Stimulated activated naive CD8-positive, alpha-beta T cell treated with anti-CD3 and anti-CD28 coated beads, Interleukin-15, Interleukin-2, amounts not matched to agents 100 U/mL and 50 U/mL, for 24 hours (primary cell): Measurements from ENCODE around the gene IGSF9.

Experiments
- ATAC-seq: fragments of 150-1000 bp; cut with Tn5 transposase; one replicate; pipeline ENCODE4 v1.10.0; 2021
- DNase-seq: peaks from one replicate; pipeline ENCODE4 v3.0.0; 2021

Gene IGSF9

GRCh38 chr1:159944623-159945455 lies 574 bp downstream of the IGSF9 start:
- ATAC-seq: no peak
- DNase-seq: no peak

GRCh38 chr1:159943908-159944622 lies 1.3 kb downstream of the IGSF9 start:
- no peak for DNase-seq
- ATAC-seq: no peak

- ATAC-seq (no peak), DNase-seq (no peak)
These were observed 2.2 kb downstream of the IGSF9 start for GRCh38 chr1:159943278-159943640.

- ATAC-seq (no peak), DNase-seq (no peak)
These were observed 2.7 kb downstream of the IGSF9 start for GRCh38 chr1:159942632-159943277.

GRCh38 chr1:159941591-159942560 lies 3.5 kb downstream of the IGSF9 start:
- DNase-seq (no peak), ATAC-seq (no peak)

- ATAC-seq (no peak), DNase-seq (no peak)
These were observed 4.3 kb downstream of the IGSF9 start for GRCh38 chr1:159941141-159941540.

- DNase-seq (no peak), ATAC-seq (no peak)
These were observed 5.3 kb downstream of the IGSF9 start for GRCh38 chr1:159940006-159940620.

GRCh38 chr1:159939678-159940002 lies 5.8 kb downstream of the IGSF9 start:
- no peak for ATAC-seq

GRCh38 chr1:159938905-159939677 lies 6.3 kb downstream of the IGSF9 start:
- DNase-seq (no peak), ATAC-seq (no peak)

More at GRCh38 chr1:159939678-159940002, 5.8 kb downstream of the IGSF9 start:
- DNase-seq: no peak

DNA sequence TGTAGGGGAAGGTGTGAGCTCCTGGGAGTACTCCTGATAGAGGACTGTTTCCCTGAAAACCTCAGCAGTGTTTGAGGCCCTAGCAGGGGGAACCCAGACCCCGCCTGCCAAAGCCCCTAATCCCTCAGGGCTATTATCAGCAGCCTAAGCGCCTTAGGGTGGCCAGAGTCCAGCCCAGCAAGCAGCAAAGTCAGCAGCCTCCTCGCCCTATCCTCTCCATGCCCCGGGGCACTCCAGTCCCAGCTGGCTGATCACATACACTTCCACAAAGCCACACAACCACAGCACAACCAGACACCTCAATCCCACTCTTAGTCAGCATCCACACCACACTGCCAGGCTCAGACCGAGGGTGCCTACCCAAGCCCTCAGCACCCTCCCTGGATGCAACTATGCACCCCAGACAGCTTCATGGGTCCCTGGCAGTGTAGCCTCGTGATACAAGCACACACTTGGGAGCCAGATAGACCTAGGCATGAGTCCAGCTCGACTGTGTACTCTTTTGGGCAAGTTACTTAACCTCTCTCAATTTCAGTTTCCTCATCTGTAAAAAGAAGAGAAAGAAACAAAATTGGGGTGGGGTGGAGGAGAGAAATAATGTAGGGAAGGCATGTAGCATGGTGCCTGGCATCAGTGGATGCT lies 7.1 kb downstream of the IGSF9 start:
- no peak for DNase-seq
- peak; percentile 28 for ATAC-seq

GRCh38 chr1:159937054-159937750 lies 8.2 kb downstream of the IGSF9 start:
- DNase-seq (no peak), ATAC-seq (no peak)

DNA sequence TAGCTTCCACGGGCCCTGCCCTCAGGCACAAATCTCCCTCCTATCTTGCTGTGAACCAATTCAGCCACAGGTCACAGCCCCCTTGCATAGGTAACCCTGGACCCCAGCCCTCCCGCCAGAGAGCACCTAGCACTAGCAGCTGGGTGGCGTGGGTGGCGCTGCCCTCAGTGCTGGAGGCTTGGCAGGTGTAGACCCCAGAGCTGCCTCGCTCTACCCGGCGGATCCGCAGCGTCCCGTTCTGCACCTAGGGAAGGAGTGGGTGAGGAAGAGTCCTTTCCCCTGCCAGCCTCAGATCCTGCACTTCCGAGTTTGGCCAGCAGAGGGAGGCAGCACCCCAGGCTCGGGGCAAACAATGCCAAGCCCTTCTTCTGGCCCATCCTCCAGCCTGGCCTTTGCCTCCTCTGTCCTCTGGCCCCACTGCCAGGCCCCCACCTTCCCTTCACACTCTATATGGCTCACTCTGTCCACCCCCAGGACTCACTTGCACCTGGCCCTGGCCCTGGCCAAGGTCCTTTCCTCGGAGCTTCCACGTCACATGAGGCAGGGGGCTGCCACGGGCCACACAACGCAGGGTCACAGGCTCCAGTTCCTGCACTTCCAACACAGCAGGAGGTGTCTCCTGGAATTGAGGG lies 9.0 kb downstream of the IGSF9 start:
- DNase-seq (peak; percentile 88), ATAC-seq (peak; percentile 61)

DNA sequence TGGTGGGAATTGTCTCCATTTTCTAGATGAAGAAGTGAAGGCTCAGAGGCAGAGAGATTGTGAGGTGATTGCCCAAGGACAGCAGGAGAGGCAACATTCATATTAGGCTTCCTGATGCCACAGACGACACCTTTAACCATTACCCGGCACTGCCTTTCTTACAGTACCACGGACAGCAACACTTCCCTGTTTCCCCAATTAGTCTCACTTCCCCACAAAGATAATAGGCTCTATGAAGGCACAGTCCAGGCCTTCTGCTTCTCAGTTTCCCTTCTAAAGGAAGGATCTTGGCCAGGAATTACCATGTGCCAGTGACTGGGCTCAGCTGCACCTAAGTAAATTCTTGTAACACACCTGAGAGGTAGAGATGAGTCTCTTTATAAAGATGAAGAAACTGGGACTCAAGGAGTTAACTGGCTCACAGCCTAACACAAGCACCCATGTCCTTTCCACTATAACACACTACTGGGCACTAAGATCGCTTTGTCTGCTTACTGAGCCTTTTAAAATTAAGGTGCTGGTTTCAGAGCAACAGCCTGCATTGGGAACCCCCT lies 9.6 kb downstream of the IGSF9 start:
- no peak for DNase-seq
- ATAC-seq: no peak

- ATAC-seq: no peak
- DNase-seq: no peak
These were observed 10.1 kb downstream of the IGSF9 start for GRCh38 chr1:159935305-159935704.

- no peak for ATAC-seq
- no peak for DNase-seq
These were observed 11.0 kb downstream of the IGSF9 start for GRCh38 chr1:159934136-159935039.

DNA sequence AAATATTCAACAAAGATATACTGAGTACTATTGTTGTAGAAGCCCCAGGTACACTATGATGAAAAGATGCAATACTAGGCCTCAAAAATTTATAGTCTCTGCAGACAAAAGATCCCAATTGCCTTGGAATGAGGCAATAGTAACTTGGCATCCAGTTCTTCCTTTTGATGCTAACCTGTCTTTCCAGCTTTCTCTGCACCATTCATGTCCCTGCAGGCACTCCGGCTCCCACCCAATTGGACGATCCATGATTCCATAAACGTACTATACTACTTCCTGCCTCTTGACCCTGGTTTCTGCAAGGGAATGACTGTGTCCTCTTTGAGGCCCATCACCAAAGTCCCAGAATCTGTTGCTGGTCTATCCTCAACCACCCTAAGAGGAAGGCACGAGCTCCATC lies 12.1 kb downstream of the IGSF9 start:
- DNase-seq (no peak), ATAC-seq (no peak)
